ENCODE results near the gene RAP1B. TPM values are rescaled to one million over a fixed set of nuclear protein-coding genes. Genes with fewer than 3 reads are reported as not detected.

RAP1B gene
- total and polyA plus RNA-seq, 2 of the 13 experiments (the other 11 are each of a cell fraction or from before 2014, with no cell fraction given), result 71.1 to 92.7 TPM

DNA sequence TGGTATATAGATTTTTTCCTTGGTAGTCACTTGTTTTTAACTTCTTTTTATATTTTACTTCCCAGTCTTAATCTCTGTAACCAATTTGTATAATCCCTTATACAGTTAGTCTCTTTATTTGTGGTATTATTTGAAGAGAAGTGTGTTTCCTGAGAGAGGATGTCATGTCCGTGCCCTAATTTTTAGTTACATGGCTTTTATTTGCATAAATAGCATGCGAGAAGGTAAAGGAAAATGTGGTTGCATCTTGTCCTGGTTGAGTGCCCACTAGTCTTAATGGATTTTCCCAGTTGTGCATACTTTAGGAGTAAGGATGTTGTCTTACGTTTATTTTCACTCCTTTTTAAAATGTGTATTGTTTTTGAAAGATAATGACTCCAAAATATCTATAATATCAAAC is 27.5 kb downstream of the RAP1B start:
- no peaks in the 10 kb centered on the region for H3K27me3 ChIP-seq (ENCODE audit: control insufficient read depth in 1 of 2, insufficient read depth in 2 of 2, low read length in 2 of 2)
- H3K4me3 ChIP-seq (replicated peaks in 1 of 3; ENCODE audit: insufficient read depth in 1 of 3, low read depth in 2 of 3, low read length in 3 of 3), result no peak overlapping the region
- DNase-seq (ENCODE audit: low spot score) (no peak), ATAC-seq (no peak), FAIRE-seq (no peak)
- no TSS peak for BruUV-seq (replicated peaks)
- H3K4me1 ChIP-seq (ENCODE audit: insufficient read depth, low read length), result peaks cover 16% of the 10 kb centered on the region; the same call in 1 of the 2 replicates
- intact Hi-C loops (cut with micrococcal nuclease; ENCODE audit: unreplicated experiment), result no loop called here
- in situ Hi-C loops (cut with HindIII; ENCODE audit: extremely low pct_ligation_motif_present, low pct_unique_long_range_greater_than_20kb), result no loop called here
- ChIA-PET POLR2A (no interaction called here), CTCF (ENCODE audit: low intra/inter-chr PET ratio, low total read pairs) (no interaction called here)
- H3K36me3 ChIP-seq (replicated peaks in 1 of 2; ENCODE audit: control insufficient read depth in 1 of 2, insufficient read depth in 2 of 2, low read length in 2 of 2), result peaks cover 0 to 10% of the 10 kb centered on the region in 2 experiments; a peak in 1 of 5 replicates
- H2AFZ ChIP-seq (ENCODE audit: low read length), result no peak overlapping the region
- 97% methylated on average over 3 of the region's 3 CpGs for WGBS (ENCODE audit: low lambda C conversion rate)
- H4K20me1 ChIP-seq (ENCODE audit: insufficient read depth, low read length), result peaks cover 15% of the 10 kb centered on the region; the same call in 1 of the 2 replicates
- peaks cover 80% of the 10 kb centered on the region for H3K79me2 ChIP-seq (ENCODE audit: insufficient read depth, low read length)
- H3K4me2 ChIP-seq (ENCODE audit: low read depth, low read length), result no peak overlapping the region
- H3K9ac ChIP-seq (ENCODE audit: insufficient read depth, low read depth, low read length), result no peak overlapping the region
- no peak overlapping the region for H3K27ac ChIP-seq (ENCODE audit: extremely low read length, insufficient read depth, low read length)
- TF ChIP-seq NFKBIZ (CRISPR knock-in tag; IDR thresholded peaks at IDR 0.05) (no peak), ZNF484 (CRISPR knock-in tag; IDR thresholded peaks at IDR 0.05; ENCODE audit: borderline replicate concordance, low read depth) (no peak), KLF16 (CRISPR knock-in tag; IDR thresholded peaks at IDR 0.05) (no peak), ZNF607 (CRISPR knock-in tag; IDR thresholded peaks at IDR 0.05; ENCODE audit: borderline replicate concordance) (no peak), ZNF331 (CRISPR knock-in tag; IDR thresholded peaks at IDR 0.05) (no peak), ZNF772 (CRISPR knock-in tag; IDR thresholded peaks at IDR 0.05) (no peak), ASH2L (IDR thresholded peaks at IDR 0.05; ENCODE audit: insufficient read length, low read depth, low read length) (no peak), ZNF430 (CRISPR knock-in tag; IDR thresholded peaks at IDR 0.05) (no peak), ZFP90 (CRISPR knock-in tag; IDR thresholded peaks at IDR 0.05; ENCODE audit: borderline replicate concordance) (no peak), NONO (IDR thresholded peaks at IDR 0.05) (no peak), NONO (CRISPR knock-in tag; conservative IDR thresholded peaks at IDR 0.05) (no peak), ZMYM4 (CRISPR knock-in tag; IDR thresholded peaks at IDR 0.05) (no peak)
- TF ChIP-seq, protein P1, sequence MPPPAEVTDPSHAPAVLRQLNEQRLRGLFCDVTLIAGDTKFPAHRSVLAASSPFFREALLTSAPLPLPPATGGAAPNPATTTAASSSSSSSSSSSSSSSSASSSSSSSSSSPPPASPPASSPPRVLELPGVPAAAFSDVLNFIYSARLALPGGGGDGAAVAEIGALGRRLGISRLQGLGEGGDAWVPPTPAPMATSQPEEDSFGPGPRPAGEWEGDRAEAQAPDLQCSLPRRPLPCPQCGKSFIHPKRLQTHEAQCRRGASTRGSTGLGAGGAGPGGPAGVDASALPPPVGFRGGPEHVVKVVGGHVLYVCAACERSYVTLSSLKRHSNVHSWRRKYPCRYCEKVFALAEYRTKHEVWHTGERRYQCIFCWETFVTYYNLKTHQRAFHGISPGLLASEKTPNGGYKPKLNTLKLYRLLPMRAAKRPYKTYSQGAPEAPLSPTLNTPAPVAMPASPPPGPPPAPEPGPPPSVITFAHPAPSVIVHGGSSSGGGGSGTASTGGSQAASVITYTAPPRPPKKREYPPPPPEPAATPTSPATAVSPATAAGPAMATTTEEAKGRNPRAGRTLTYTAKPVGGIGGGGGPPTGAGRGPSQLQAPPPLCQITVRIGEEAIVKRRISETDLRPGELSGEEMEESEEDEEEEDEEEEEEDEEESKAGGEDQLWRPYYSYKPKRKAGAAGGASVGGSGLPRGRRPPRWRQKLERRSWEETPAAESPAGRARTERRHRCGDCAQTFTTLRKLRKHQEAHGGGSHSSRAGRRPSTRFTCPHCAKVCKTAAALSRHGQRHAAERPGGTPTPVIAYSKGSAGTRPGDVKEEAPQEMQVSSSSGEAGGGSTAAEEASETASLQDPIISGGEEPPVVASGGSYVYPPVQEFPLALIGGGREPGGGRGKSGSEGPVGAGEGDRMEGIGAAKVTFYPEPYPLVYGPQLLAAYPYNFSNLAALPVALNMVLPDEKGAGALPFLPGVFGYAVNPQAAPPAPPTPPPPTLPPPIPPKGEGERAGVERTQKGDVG (CRISPR knock-in tag; IDR thresholded peaks at IDR 0.05; ENCODE audit: borderline replicate concordance), result no peak
- TF ChIP-seq, protein P2, sequence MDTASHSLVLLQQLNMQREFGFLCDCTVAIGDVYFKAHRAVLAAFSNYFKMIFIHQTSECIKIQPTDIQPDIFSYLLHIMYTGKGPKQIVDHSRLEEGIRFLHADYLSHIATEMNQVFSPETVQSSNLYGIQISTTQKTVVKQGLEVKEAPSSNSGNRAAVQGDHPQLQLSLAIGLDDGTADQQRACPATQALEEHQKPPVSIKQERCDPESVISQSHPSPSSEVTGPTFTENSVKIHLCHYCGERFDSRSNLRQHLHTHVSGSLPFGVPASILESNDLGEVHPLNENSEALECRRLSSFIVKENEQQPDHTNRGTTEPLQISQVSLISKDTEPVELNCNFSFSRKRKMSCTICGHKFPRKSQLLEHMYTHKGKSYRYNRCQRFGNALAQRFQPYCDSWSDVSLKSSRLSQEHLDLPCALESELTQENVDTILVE (CRISPR knock-in tag; IDR thresholded peaks at IDR 0.05), result no peak
- H3K9me3 ChIP-seq (ENCODE audit: low read length), result no peaks in the 10 kb centered on the region

Measured in HepG2 (cell line).